Mucosa of gallbladder (tissue), 1 donor: ENCODE measurements around the gene CBX2. TPM values are rescaled to one million over a fixed set of nuclear protein-coding genes. Genes with fewer than 3 reads are reported as not detected.

Experiments
- DNase-seq: peaks from one replicate; pipeline ENCODE4 v3.0.0-alpha.2; 2020; ENCODE audit warnings: low spot score
- total RNA-seq: library from RNA; stranded (reverse); gene quantifications from one replicate; pipeline ENCODE4 v1.2.1, GENCODE V29; 2021
- donor health status: DM: no; HTN: no; CAD: no.

Gene CBX2
- total RNA-seq, 1 donor from 2014 or later = 1.2 TPM

DNA sequence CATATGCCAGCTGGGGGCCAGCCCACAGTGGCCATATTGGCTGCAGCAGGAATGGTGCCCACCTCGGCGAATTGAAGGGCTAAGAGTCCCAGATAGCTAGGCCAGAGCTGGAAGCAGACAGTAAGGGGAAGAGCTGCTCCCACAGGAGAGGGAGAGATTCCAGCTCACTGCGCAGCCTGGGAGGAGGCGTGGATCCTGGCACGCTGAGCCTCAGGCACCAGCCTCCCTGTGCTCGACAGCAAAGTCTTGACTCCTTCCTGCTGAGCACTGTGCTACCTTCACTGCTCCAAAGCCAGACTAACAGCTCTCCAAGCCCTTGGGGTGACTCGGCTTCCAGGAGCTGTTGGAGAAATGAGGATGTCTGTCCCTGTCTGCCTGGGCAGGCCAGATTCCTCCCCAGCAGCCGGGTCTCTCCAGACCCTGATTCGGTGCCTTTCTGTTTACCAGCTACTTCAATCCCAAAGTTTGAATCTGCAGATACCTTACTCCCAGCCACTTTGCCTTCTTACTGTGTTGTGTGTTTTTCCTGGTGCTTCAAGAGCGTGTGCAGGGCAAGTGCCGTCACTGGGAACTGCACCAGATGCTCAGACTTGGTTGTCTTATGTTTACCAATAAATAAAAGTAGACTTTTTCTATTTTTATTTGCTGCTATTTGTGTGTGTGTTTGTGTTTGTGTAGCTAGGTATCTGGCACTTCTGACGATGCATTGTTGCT is 9.1 kb downstream of the CBX2 start:
- no peak for DNase-seq

DNA sequence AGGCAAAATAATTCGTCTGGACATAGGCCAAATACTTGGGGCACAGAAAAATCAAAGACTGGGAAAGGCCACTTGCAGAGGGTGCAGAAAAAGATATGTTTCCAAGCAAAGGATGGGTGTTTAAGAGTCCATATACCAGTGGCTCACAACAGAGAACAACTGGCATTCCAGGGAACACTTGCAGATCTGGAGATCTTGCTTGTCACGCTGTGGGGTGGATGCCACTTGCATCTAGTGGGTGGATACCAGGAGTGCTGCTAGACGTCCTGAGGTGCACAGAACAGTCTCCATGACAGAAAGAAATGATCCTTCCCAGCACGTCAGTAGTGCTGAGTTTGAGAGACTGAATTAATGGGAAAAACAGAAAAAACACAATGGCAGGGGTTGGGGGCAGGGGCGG is 10.5 kb downstream of the CBX2 start:
- no peak for DNase-seq

DNA sequence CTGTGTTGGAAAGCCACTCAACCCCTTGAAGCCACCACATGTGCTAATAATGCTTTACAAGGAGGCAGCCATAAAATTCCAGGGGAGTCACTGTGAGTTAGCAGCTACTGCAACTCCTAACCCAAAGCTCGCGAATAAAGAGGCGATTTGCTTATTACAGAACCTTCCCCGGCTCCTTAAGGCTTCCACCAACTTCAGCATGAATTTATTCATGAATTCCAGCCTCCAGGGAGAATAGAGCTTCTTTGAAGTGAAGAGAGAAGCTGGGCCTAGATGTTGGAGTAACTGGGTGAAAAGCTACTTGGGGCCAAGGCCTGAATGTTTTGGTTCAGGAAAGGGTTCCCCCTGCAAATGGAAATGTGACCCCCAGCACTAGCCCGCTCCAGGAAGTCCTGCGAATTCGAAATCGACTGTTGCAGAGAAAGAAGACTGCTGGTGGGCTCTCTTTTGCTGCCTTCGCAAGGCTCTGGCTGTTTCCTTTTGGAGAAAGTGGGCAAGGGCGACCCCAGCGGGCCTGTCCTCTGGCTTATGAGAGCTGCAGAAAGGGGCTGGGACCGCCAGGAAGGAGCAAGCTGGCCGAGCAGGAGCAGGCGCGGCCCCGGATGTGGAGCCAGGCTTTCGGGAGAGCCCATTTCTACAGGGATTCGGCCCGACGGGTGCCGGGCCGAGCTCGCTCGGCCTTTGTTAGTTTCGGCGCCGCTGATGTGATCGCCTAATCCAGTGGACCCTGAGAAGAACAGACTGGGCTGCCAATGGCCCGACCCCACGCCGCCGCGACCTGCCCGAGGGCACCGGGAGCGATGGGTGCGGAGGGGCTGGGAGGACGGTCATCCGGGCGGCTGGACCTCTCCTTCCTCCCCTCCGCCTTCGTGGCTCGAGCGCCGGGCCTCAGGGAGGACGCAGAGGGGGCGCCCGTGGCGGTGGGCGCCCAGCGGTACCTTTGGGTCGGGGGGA is 11.3 kb downstream of the CBX2 start:
- DNase-seq = no peak

DNA sequence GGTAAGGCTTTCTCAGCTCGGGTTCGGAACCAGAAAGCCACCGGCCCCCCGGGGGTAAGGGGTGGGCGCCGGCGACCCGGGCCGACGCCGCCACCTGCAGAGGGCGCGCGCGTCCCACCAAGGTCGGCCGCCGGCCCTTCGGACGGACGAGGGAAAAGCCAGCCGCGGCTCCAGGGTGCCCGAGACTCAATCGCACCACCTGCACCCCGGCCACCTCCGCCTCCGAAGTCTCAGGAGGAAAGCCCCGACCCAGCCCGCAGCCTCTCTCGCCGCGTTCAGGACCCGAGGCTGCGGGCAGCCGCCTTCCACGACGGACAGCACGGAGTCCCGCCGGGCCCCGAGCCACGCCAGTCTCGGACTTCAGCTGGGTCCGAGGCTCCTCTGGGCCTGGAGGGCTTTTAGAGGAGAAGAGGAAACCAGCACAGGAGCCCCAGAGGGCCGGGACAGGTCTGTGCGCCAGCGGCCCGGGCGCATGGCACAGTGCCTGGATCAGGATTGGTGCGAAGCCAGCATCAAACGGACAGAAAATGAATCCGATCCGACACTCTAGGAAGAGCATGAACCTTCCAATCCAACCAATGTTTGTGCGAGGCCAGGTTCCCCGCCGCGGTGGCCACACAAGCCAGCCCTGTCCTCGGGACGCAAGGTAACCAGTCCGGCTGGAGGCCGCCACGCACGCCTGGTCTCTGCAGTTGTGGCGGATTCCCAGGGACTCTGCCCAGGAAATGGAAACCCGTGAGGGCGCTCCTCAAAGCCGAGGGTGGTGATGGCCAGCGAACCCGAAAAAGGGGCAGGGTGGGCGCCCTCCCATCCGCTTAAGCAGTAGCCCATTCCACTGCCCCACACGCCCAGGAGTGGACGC is 12.2 kb downstream of the CBX2 start:
- no peak for DNase-seq

DNA sequence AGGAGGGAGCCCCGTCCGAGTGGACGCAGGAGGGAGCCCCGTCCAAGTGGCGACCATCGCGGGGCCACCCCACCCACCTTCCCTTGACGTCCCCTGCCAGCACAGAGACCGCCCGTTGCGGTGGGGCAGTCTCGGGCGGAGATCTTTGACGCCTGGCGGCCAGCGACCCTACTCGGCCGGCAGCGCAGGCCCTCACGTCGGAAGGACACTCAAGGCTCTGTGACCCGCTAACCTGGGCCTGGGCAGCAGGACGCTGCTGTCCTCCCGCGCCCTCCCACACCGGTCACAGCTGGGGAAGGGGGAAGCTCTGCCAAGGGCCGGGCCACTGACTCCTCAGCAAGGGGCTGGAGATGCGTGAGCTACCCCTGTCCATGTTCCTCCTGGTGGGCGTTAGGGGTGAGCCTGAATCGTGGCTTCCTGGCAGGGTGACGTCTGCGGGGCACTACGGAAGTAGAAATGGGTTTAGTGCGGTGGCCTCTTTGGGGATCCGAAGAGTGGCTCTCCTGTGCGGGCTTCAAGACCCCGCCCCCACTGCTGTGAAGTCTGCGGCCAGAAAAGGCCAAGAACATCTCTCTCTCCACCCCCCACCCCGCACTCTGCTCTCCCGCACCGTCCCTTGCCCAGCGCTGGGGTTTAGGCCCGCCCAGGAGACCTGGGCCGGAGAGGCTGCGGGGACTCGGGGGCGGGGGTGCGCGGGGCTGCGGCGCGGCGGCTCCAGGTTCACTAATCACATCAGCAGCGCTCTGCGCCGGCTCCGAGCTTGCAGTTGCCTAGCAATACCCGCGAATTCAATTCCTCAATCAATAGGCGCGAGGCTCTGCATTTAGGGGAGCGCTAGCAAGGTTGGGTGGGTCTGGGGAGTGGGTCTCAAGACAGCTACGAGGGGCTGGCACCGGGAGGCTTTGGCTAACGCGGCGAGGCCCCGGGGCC is 13.1 kb downstream of the CBX2 start:
- no peak for DNase-seq

DNA sequence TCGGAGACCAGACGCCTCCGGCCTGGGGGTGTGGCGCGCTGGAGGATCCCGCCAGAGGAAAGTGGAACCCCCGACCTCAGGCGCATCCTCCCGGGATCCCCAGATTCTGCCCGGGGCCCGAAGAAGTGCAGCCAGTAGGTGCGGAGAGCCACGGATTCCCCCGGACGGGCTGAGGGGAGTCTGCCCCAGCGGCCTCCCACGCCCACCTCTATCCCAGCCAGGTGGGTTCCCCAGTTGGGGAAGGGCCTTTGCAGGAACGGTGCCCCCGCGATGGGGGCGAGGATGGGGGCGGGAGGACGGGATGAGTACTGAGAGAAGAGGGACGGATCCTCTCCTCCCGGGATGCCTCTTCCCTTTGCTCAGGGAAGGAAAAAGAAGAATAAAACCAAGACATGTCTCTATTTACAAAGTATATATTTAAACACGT is 13.8 kb downstream of the CBX2 start:
- no peak for DNase-seq

DNA sequence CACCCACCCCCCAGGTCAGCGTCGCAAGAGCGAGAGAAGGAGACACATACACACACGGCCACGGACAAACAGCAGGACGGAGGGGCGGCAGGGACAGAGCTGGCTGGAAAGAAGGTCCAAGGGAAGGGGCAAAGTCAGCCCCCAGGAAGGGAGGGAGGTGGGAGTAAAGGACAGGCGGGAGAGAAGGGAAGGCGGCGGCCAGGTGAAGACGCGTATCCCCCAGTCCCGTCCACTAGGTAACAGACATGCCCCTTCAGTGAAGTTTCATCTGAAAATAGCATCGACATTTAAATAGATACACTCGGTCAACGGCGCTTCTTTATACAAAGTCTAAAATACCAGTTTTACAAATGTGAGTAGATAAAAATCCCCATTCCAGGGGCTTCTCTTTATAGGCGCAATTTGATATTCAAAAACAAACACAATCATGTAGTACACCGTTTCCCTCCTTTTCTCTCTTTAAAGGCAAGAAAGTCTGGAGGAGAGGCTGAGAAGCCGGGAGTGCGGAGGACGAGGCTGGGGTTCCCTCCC is 14.5 kb downstream of the CBX2 start:
- DNase-seq = no peak

DNA sequence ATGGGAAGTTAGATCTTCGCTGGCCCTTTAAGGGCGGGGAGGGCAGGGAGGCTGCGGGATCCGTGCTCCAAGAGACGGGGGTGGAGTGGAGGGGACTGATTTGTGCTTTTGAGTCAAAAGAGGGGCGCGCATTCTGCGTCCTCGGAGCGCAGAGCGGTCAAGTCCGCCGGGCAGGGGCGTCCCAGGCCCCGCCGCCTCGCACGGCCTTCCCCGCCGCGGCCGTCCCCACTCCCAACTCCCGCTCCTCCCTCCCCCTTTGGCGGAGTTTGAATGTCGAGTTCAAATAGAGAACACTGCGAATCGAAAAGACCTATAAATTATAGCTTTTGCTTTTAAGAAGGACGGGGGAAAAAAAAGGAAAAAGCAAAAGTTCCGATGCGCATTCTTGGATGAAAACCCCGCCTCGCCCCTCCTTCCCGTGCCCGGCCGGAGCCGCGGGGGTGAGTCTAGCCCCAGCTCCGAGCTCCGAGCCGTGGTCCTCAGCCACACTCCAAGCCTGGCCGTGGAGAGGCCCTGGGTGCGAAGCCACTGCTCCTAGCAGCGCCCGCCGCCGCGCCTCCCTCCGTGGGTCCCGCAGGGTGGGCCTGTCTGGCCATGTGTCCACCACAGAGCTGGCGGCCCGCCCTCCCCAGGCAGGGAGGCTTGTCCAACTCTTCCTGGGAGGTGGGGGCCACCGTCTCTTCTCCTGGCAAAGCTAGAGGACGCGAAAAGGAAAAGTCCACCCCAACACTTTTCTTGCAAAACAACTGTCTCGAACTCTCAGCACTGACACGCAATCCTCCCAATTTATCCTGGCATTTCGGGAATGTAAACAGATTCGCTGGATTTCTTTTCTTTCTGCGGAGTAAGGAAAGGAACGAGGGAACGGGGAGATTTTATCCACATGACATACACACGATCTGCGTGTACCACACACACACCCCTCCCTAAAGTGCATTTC is 15.3 kb downstream of the CBX2 start:
- DNase-seq = no peak

DNA sequence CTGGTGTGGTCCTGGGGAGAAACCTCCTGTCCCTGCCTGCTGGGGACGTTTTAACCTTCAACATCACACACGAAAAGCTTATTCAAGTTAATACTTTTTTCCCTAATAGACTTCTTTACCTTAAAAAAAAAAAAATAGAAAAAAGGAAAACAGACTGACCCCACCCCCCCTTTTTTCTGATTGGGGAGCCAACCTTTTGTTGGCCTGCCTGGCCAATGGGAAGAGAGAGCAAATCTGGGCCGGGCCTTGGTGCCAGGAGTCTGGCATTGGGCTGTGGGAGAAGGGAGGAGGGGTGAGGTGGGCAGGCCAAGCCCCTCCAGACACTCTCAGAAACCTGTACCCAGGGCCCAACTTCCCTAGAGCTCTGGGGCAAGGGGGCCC is 16.0 kb downstream of the CBX2 start:
- DNase-seq = no peak

DNA sequence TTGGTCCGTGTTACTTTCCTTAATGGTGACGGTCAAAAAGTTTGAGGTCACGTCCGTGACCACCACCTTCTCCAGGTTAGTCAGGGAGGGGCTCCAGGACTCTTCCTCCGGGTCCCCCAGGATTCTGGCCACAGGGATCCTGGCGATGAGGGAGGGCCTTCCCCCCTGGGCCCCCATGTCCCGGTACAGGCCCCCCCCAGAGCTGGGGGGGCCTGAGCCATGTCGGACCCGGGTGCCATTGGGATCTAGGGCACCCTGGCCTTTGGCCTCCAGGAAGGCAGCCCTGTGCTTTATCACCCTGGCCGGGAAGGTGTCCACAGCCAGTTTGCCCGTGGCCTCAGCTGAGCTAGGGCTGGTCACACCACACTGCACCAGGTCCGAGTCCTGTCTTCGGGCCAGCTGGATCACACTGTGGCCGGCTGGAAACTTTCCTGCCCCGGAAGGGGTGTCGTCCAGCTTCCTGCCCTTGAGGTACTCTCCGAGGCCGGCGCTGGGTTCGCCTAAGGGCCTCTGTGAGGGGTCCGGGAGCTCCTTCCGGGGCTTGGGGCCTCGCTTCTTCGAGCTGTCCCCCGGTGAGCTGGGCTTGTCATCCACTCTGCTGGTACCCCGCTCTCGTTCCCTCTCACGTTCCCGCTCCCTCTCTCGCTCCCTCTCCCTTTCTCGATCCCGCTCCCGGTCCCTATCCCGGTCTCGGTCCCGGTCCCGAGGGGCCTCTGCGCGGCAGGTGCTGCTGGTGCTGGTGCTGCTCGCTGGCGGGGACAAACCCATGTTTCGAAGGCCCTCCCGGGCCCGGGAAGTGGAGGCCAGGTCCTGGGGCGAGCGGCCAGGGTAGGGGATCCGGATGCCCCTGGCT is 16.9 kb downstream of the CBX2 start:
- no peak for DNase-seq

DNA sequence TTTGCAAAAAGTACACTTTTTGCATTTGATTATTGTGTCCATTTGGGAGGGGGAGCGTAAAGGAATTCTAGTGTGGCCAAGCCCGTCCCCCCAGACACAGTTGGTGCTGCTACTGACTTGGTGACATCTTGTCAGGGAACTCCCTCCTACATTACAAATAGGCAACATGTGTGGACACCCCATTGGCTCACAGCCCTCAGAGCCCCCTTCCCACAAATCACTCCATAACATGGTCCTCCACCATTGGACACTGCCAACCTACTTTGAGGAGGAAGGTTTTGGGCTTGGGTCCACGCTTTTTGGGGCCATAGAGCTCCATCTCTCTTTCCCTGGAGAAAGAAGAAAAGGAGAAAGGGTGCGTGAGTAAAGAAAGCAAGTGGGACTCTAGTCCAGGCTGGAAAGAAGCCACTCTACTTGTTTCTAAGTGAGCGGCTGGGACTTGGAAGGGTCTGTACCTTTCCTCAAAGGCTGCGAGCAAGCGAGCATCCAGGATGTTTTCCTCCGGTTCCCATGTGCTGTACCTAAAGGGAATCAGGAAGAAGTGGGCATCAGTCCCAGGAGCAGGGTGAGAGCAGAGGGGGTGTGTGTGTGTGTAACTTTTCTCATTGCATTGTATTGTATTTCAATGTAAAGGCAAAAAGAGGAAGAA is 18.0 kb downstream of the CBX2 start:
- no peak for DNase-seq

DNA sequence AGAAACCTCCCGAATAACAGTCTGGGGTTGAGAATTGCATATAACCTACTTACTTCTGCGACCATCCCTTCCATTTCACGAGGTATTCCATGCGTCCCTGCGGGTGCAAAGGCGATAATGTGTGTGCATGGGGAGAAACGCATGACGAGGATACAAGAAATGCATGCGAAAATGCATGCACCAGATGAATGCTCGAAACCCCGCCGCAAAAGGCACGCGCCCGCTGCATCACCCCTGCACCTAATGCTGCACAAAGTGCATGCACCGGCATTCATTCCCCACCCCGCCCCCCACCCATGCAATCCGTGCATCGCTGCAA is 18.5 kb downstream of the CBX2 start:
- no peak for DNase-seq

DNA sequence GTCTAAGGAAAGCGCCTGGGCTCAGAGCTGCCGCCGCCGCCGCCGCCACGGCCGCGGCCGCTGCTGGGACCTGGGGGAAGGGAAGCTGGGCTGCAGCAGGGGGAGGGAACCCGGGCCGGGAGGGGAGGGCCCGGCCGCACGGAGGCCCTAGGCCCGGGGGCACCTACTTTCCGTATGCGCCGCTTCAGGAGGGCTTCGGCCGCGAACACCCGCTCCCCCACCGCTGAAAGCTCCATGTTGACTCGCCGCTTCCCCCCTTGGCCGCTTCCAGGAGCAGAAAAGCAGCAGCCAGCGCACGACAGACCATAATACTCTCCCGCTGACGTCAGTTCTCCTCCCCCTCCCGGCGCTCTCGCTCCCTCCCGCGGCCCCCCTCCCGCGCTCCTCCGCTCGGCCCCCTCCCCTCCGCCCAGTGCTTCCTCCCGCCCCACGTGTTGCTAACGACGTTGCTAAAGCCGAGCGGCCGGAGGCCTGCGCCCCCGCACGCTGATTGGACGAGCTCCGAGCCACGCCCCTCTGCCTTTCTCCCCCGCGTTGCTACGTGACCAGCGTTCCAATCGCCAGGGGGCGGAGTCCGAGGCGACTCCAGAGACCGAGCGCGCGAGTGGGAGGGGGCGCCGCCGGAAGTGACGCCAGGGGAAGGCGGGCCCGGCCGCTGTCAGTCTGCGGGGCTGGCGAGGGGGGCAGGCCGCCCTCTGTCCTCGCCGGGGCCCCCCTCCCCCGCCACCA is 19.0 kb downstream of the CBX2 start, which contains the start of gene CBX8:
CBX8 (minus strand) TSS at position 315 of the 729 bp plus-strand sequence; CDS start at position 236, 79 bp downstream.
- peak; percentile 100 for DNase-seq

DNA sequence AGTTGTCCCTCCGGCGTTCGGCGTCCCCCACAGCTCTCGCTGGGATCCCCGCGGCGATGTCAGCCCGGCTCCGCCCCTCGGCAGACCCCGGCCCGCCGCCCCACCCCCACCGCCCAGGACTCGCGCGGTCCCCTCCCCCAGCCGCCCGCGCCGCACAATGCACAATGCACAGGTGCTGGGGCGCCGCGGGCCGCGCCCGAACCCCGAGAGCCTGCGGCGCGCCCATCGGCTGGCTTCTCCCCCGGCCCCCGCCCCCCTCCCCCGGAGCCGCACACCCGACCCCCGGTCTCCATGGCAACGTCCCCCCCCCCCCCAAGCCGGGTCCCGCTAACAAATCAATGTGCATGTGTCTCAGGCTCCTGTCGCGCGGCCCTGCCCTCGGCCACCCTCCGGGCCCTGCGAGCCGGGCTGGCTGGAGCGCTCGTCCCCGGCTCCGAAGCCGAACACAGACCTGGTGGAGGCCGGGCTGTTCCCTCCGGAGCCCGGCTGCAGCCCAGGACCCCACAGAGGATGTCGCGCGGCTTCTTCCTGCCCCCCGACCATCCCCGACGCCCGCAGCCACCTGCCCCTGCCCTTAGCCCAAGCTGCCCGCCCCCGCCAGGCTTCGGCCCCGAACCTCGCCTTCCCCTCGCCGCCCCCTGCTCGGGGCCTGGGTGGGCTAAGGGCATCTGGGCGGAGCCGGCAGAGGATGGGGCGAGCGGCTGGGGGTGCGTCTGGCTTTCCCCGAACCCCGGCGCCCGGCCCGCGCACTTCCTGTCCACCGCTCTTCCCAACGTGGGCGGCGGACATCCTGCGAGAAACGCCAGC is 19.7 kb downstream of the CBX2 start:
- DNase-seq = no peak

DNA sequence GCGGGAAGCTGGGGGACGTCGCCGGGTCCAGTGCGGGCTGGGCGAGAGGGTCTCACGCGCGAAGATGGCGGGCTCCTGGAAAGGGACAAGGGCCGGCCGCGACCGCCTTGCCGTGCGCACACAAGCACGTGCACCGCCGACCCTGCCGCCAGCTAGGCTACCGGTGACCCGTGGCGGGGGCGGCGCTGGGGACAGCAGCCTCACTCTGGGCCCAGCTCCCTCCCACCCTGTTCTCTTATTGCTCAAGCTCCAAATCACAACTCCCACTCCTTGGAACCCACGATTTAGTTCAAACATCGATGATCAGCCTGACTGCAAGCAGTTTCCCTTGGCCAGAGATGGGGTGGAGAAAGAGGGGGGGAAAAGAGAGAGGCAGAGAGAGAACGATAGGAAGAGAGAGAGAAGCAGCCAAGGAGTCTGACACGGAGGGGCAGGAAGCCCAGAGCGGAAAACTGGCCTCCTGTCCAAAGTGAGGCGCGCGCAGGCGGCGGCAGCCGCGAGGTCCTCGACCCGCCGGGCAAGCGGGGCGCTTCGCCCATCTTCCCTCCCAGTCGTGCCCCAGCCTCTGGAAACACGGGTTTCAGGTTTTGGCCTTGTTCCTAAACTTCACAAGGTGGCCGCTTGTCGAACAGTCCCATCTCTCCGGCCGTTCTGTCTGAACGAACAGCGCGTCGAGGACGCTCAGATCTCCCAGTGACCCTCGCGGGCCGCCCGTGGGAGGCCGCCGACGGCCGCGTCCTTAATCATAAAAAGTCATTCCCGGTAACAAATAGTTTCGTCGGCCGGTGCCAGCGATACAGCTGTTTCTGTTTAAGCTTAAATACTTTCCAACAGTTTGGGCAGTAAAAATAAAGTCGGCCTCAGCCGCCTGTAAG is 20.6 kb downstream of the CBX2 start:
- no peak for DNase-seq

DNA sequence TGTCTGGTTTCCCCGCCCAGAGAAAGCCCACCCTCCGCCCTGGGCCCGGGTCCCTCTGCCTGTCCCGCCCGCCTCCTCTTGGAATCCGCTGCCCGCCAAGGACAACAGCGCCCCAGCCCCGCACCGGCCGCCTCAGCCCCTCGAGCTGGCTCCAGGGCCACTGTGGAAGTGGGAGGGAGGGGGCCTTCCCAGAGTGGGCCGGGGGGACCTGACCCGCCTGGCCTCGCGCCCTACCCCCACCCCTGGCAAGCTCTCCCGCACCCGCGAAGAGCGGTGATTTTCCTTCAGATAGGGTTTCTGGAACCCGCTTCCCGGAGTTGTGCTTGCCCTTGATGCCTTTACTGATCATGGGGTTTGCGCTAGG is 21.2 kb downstream of the CBX2 start:
- no peak for DNase-seq
